CD4-positive, alpha-beta T cell treated with Interleukin-15 for 1 hour (primary cell): Measurements from ENCODE around the gene CBL.
"Not testable (repeated sequence)": the region's sequence is repeated elsewhere in the genome, so short reads cannot be mapped to it uniquely, and the experiment has no call there.

ENCODE experiments used
- DNase-seq: peaks from one replicate; pipeline ENCODE4 v3.0.0-alpha.2; 2020

The CBL gene

GRCh38 chr11:119205574-119206510 is at the start of gene CBL:
TSS of gene CBL (plus strand) at chr11:119206339. CDS start at chr11:119206418, 79 bp downstream.
- peak; percentile 90 for DNase-seq

DNA sequence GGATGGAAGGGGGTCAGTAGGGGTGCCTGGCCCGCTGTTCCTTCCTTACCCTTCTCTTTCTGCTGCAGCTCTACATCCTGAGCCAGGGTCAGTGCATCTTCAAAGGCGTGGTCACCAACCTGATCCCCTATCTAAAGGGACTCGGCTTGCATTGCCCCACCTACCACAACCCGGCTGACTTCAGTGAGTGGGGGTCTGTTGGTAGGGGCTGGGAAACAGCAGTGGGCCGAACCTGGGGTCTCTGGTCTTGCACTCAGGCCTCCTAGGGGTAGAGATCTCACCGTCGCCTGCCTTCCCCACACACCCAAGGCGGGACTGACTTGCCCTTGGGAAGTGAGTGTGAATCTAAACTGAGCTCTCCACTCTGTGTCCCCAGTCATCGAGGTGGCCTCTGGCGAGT is 49.6 kb upstream of the CBL start:
- no peak for DNase-seq

DNA sequence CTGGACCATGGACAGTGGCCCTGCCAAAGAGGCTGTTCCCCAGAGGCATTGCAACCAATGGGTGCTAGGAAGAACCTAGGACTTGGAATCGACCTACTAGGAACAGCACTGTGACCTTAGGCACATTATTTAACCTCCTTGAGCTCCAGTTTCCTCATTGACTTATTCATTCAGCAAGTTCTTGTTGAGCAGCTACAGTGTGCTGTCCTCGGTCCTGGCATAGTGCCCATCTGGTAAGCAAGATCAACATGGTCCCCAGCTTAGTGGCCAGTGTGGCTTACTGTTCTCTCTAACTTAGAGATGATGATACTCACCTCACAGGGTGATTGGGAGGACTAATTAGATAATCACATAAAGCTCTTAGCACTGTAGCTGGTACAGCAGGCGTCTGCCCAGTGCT is 49.1 kb upstream of the CBL start:
- no peak for DNase-seq

DNA sequence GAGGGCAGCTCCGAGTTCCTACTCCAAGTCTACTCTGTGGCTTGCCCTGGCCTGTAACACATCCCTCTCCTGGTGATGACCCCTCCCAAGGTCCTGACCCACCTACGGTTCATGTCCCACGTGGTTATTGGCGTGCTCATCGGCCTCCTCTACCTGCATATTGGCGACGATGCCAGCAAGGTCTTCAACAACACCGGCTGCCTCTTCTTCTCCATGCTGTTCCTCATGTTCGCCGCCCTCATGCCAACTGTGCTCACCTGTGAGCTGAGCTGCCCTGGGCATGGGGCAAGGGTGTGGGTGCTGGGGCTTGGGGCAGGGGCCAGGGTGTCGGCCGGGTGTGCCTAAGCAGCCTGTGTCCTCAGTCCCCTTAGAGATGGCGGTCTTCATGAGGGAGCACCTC is 47.7 kb upstream of the CBL start:
- DNase-seq, result no peak

DNA sequence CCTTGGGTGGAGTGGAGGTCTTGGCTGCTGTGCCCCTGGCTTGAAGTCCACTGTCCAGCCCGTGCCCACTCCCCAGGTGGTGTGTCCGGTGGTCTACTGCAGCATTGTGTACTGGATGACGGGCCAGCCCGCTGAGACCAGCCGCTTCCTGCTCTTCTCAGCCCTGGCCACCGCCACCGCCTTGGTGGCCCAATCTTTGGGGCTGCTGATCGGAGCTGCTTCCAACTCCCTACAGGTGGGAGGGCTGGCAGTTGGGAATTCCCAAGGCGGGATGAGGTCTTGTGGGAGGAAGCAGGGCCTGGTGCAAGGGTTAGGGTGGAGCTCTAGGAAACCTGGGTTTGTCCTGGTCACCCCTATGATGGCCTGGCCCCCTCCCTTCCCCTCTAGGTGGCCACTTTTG is 46.0 kb upstream of the CBL start:
- no peak for DNase-seq

- DNase-seq, result no peak
Measured at GRCh38 chr11:119161871-119162270, 44.3 kb upstream of the CBL start.

- no peak for DNase-seq
Measured at GRCh38 chr11:119166368-119167076, 39.6 kb upstream of the CBL start.

- not testable (repeated sequence) for DNase-seq
Measured at GRCh38 chr11:119167077-119167458, 39.1 kb upstream of the CBL start.

- DNase-seq, result no peak
Measured at GRCh38 chr11:119167933-119168332, 38.2 kb upstream of the CBL start.

GRCh38 chr11:119168471-119169281 is 37.5 kb upstream of the CBL start, which contains the start of gene NLRX1:
TSS of gene NLRX1 (plus strand) at chr11:119168725. CDS start at chr11:119171404, 2,679 bp downstream.
- DNase-seq, result peak; percentile 85

GRCh38 chr11:119169282-119169719 is 36.8 kb upstream of the CBL start:
- peak; percentile 21 for DNase-seq

- DNase-seq, result peak; percentile 26
Measured at GRCh38 chr11:119172513-119172912, 33.6 kb upstream of the CBL start.

- no peak for DNase-seq
Measured at GRCh38 chr11:119173453-119173852, 32.7 kb upstream of the CBL start.

DNA sequence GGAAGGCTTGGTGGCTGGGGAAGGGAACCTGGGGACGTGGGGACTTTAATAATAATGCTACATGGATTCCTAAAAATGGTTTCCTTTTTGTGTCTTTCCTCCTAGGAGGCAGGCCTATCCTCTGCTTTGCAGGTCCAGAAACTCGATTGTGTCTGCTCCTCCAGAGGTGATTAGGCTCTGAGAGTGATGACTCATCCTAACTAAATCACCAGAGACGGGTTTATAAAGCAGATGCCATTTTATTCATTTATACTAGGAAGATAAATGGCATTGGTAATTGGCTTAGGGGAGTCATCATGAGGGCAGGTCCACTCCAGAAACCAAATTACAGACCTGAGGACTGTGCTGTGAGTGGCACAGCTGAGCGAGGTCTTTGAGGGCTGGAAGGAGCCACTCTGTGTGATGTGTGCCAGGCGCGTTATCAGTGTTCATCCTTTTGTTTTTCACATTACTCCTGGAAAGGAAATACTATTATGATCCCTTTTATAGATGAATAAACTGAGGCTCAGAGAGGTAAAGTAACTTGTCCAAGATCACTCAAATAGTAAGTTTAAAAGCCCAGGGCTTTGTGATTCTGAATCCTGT is 30.6 kb upstream of the CBL start:
- DNase-seq, result no peak

GRCh38 chr11:119178166-119178680 is 27.9 kb upstream of the CBL start:
- no peak for DNase-seq

GRCh38 chr11:119179342-119179741 is 26.8 kb upstream of the CBL start:
- DNase-seq, result no peak

GRCh38 chr11:119179983-119180382 is 26.2 kb upstream of the CBL start:
- DNase-seq, result no peak

DNA sequence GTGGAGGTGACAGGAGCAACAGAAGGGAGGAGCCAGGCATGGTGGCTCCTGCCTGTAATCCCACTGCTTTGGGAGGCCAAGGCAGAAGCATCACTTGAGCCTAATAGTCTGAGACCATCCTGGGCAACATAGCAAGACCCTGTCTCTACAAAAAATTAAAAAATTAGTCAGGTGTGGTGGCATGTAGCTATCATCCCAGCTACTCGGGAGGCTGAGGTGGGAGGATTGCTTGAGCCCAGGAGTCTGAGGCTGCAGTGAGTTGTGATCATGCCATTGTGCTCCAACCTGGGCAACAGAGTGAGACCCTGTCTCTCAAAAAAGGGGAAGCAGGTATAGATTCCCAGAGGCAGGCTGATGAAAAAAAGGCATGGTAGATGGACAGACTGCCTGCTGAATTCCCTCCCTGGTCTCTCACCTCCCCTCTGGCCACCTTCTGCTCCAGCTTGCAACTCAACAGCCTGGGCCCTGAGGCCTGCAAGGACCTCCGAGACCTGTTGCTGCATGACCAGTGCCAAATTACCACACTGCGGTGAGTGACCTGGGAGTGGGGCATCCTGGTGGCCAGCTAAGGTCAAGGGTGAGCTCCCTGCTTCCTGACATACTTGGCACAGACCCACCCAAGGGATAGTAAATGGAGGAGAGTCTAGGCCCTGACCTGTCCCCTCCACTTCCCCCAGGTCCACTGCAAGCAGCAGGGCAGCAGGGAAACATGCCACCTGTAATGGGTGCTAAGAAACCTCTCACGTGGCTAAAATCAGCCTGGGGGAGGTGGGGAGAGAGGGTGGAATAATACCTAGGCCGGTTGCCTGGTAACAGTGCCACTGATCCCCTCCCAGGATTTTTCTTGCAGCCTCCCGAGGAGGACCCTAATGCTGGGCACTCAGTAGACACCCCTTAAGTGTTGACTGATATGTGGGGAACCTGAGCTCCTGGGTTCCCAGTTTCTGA is 25.1 kb upstream of the CBL start:
- no peak for DNase-seq

DNA sequence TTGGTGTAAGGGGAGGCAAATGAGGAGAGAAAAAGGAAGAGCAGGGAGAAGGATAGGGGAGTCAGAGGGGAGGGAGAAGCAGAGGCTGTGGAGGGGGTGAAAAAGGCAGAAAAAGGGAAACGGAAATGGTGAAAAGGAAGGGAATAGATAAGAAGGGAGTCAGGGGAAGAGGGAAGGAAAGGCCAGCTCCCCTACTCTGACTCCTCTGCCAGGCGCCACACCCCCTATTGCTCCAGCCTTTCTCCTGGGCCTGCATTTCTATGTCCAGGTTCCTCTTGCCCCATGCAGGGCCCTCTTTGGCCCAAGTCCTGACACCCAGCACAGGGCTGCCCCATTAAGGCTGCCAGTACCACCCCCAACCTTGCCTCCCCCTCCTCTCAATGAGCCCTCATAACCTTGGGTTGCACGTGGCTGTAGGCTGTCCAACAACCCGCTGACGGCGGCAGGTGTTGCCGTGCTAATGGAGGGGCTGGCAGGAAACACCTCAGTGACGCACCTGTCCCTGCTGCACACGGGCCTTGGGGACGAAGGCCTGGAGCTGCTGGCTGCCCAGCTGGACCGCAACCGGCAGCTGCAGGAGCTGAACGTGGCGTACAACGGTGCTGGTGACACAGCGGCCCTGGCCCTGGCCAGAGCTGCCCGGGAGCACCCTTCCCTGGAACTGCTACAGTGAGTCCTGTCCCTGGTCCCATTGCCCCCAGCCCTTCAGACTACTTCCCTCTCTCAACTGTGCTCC is 24.3 kb upstream of the CBL start:
- no peak for DNase-seq

GRCh38 chr11:119184399-119184798 is 21.7 kb upstream of the CBL start:
- DNase-seq, result not testable (repeated sequence)
